ENCODE data around the gene EZR.
A peak's percentile ranks its signal among the peaks of the same experiment; 100 is the strongest.

EZR gene

GRCh38 chr6:158772851-158773371, 46.3 kb downstream of the EZR start:
- no peak overlapping the region for H3K4me3 Mint-ChIP-seq

DNA sequence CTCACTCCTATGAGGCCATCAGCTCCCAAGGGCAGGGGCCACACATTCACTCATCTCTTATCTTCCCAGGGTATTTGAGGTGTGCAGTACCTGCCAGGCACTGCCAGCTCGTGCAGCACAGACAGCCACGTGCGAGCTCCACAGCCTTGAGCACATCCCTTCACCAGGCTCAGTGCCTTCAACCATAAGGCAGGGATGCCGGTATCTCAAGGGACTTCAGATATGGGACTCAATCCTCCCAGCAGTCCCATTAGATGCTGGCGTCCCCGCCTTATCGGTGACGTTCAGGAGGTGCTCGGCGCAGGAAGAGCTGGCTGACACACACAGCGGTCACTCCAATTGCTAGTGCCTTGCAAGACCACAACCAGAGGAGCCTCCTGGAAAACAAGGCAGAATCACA, 47.0 kb downstream of the EZR start:
- peak overlapping the region; percentile 64 for H3K27ac Mint-ChIP-seq
- peaks cover 66% of the 10 kb centered on the region for H3K36me3 Mint-ChIP-seq (ENCODE audit: low read depth)
- H3K9me3 Mint-ChIP-seq = no peaks in the 10 kb centered on the region
- H3K4me1 Mint-ChIP-seq (ENCODE audit: low read depth) = peaks cover 38% of the 10 kb centered on the region
- no peak overlapping the region for H3K4me3 Mint-ChIP-seq
- no peaks in the 10 kb centered on the region for H3K27me3 Mint-ChIP-seq (ENCODE audit: low read depth)

More at GRCh38 chr6:158772851-158773371, 46.3 kb downstream of the EZR start:
- no peaks in the 10 kb centered on the region for H3K27me3 Mint-ChIP-seq (ENCODE audit: low read depth)
- H3K4me1 Mint-ChIP-seq (ENCODE audit: low read depth) = peaks cover 38% of the 10 kb centered on the region
- peak overlapping the region; percentile 53 for H3K27ac Mint-ChIP-seq
- H3K9me3 Mint-ChIP-seq = no peaks in the 10 kb centered on the region
- H3K36me3 Mint-ChIP-seq (ENCODE audit: low read depth) = peaks cover 64% of the 10 kb centered on the region

GRCh38 chr6:158771399-158772152, 47.6 kb downstream of the EZR start:
- Mint-ChIP-seq H3K9me3 (no peaks in the 10 kb centered on the region), H3K4me1 (ENCODE audit: low read depth) (peaks cover 35% of the 10 kb centered on the region), H3K27ac (peak overlapping the region; percentile 64), H3K4me3 (no peak overlapping the region), H3K36me3 (ENCODE audit: low read depth) (peaks cover 62% of the 10 kb centered on the region), H3K27me3 (ENCODE audit: low read depth) (no peaks in the 10 kb centered on the region)

- Mint-ChIP-seq H3K4me3 (no peak overlapping the region), H3K36me3 (ENCODE audit: low read depth) (peaks cover 61% of the 10 kb centered on the region), H3K9me3 (no peaks in the 10 kb centered on the region), H3K27ac (peak overlapping the region; percentile 77), H3K27me3 (ENCODE audit: low read depth) (no peaks in the 10 kb centered on the region), H3K4me1 (ENCODE audit: low read depth) (peaks cover 35% of the 10 kb centered on the region)
Measured at GRCh38 chr6:158770533-158771330, 48.4 kb downstream of the EZR start.

DNA sequence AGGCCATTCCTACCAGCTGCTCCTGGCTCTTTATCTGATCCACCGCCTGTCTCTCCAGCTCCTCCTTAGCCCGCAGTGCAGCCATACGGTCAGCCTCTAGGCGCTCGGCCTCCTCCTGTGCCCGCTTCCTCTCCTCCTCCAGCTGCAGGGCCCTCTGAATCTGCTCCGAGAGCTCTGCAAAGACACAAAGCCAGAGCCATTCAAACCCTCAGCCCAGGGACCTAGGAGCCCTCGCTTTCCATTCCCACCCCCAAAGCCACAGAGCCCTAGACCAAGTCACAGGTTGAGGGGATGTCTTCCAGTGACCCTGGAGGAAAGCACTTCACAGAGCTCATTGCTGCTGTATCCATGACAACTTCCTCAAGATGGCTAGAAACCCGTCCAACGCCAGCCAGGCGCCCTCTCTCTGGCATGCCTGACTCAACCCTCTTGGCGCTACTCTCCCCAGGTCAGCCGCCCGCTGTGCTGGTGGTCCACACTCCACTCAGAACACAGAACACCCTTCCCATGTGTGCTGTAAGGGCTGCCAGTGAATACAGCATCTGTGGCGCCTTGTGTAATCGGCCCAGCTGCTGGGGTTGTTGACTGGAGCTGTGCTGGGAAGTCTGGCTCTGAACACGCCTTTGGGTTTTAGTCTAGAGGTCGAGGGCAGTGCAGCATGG, 49.3 kb downstream of the EZR start:
- H3K36me3 Mint-ChIP-seq (ENCODE audit: low read depth) = peaks cover 60% of the 10 kb centered on the region
- H3K4me1 Mint-ChIP-seq (ENCODE audit: low read depth) = peaks cover 35% of the 10 kb centered on the region
- no peak overlapping the region for H3K4me3 Mint-ChIP-seq
- H3K9me3 Mint-ChIP-seq = no peaks in the 10 kb centered on the region
- H3K27ac Mint-ChIP-seq = peak overlapping the region; percentile 41
- H3K27me3 Mint-ChIP-seq (ENCODE audit: low read depth) = no peaks in the 10 kb centered on the region

- H3K27me3 Mint-ChIP-seq (ENCODE audit: low read depth) = no peaks in the 10 kb centered on the region
- no peaks in the 10 kb centered on the region for H3K9me3 Mint-ChIP-seq
- peaks cover 60% of the 10 kb centered on the region for H3K36me3 Mint-ChIP-seq (ENCODE audit: low read depth)
- peaks cover 32% of the 10 kb centered on the region for H3K4me1 Mint-ChIP-seq (ENCODE audit: low read depth)
- H3K4me3 Mint-ChIP-seq = no peak overlapping the region
- H3K27ac Mint-ChIP-seq = no peak overlapping the region
Measured at GRCh38 chr6:158769234-158769770, 49.9 kb downstream of the EZR start.

DNA sequence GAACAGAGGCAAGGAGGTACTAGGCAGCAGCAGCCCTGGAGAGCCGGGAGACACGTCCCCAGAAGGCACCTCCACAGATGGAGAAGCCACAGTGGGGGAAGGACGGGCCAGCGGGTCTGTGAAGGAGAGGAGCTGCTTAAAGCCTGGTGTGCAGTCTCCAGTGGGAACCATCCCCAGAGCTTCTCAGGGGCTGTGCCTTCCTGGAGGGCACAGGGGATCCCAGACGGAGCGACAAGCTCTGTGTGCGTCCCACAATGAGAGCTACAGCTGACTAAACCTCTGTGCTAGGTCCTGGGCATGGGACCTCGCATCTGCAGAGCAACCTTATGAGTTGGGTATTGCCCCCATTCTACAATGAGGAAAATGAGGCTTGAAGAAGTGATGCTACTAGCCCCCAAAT, 50.7 kb downstream of the EZR start:
- H3K9me3 Mint-ChIP-seq = no peaks in the 10 kb centered on the region
- no peak overlapping the region for H3K4me3 Mint-ChIP-seq
- H3K36me3 Mint-ChIP-seq (ENCODE audit: low read depth) = peaks cover 62% of the 10 kb centered on the region
- peaks cover 29% of the 10 kb centered on the region for H3K4me1 Mint-ChIP-seq (ENCODE audit: low read depth)
- H3K27me3 Mint-ChIP-seq (ENCODE audit: low read depth) = no peaks in the 10 kb centered on the region
- H3K27ac Mint-ChIP-seq = no peak overlapping the region

- Mint-ChIP-seq H3K27ac (peak overlapping the region; percentile 49), H3K27me3 (ENCODE audit: low read depth) (no peaks in the 10 kb centered on the region), H3K4me3 (no peak overlapping the region), H3K4me1 (ENCODE audit: low read depth) (peaks cover 23% of the 10 kb centered on the region), H3K36me3 (ENCODE audit: low read depth) (peaks cover 58% of the 10 kb centered on the region), H3K9me3 (no peaks in the 10 kb centered on the region)
Measured at GRCh38 chr6:158767709-158768108, 51.5 kb downstream of the EZR start.

DNA sequence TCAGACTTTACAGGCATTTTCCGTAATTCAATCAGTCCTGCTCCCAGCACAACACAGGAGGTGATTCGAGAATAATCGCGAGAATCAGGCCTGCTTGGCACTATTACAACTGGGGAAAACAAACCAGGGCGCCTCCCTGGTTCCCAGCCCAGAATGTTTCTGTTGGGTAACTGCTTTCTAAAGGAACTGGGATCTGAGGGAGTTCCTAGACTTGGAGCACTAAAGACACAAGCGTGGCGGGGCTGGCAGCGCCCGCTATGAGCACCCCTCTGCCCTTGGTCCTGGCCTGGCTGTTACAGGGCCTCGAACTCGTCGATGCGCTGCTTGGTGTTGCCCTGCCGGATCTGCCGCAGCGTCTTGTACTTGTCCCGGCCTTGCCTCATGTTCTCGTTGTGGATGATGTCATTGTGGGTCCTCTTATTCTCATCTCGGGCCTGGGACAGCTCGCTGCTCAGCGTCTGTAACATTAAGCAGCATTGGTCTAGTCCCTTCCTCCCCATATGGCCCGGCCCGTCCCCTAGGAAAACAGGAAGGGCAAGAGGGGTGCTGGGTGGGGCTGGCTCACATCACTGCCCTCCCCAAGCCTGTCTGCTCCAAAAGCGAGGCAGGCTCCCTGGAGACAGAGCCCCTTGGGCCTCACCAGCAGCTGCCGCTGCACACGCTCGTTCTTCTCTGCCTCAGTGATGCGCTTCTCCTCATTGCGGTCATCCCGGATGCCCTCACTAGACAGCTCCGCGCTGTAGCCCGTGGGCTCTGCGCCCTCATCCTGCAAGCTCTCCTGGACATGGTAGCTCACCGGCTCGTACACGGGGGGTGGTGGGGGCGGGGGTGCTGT, 52.3 kb downstream of the EZR start:
- Mint-ChIP-seq H3K4me1 (ENCODE audit: low read depth) (peaks cover 18% of the 10 kb centered on the region), H3K27ac (peak overlapping the region; percentile 49), H3K9me3 (no peaks in the 10 kb centered on the region), H3K36me3 (ENCODE audit: low read depth) (peaks cover 61% of the 10 kb centered on the region), H3K4me3 (no peak overlapping the region), H3K27me3 (ENCODE audit: low read depth) (no peaks in the 10 kb centered on the region)

DNA sequence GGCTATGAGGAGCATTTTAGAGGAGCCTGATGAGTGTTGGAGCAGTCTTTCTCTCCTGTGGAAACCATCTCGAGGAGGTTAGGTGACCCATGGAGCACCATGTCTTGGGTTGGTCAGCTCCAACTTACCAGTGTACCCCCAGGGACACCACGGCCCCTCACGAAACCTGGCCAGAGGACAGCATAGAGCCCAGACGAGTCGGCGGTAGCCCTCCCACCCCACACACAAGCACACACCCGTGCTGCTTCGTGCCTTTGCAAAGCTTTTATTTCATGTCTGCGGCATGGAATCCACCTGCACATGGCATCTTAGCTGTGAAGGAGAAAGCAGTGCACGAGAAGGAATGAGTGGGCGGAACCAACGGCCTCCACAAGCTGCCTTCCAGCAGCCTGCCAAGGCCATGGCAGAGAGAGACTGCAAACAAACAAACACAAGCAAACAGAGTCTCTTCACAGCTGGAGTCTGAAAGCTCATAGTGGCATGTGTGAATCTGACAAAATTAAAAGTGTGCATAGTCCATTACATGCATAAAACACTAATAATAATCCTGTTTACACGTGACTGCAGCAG, 53.6 kb downstream of the EZR start:
- Mint-ChIP-seq H3K4me3 (no peak overlapping the region), H3K9me3 (no peaks in the 10 kb centered on the region), H3K27me3 (ENCODE audit: low read depth) (no peaks in the 10 kb centered on the region), H3K27ac (peak overlapping the region; percentile 15), H3K4me1 (ENCODE audit: low read depth) (peaks cover 6% of the 10 kb centered on the region), H3K36me3 (ENCODE audit: low read depth) (peaks cover 53% of the 10 kb centered on the region)

GRCh38 chr6:158764926-158765325, 54.2 kb downstream of the EZR start:
- Mint-ChIP-seq H3K27me3 (ENCODE audit: low read depth) (no peaks in the 10 kb centered on the region), H3K36me3 (ENCODE audit: low read depth) (peaks cover 47% of the 10 kb centered on the region), H3K9me3 (no peaks in the 10 kb centered on the region), H3K27ac (no peak overlapping the region), H3K4me3 (no peak overlapping the region), H3K4me1 (ENCODE audit: low read depth) (peaks cover 6% of the 10 kb centered on the region)

- peaks cover 43% of the 10 kb centered on the region for H3K36me3 Mint-ChIP-seq (ENCODE audit: low read depth)
- no peaks in the 10 kb centered on the region for H3K9me3 Mint-ChIP-seq
- H3K4me3 Mint-ChIP-seq = no peak overlapping the region
- H3K27me3 Mint-ChIP-seq (ENCODE audit: low read depth) = no peaks in the 10 kb centered on the region
- peaks cover 5% of the 10 kb centered on the region for H3K4me1 Mint-ChIP-seq (ENCODE audit: low read depth)
- H3K27ac Mint-ChIP-seq = peak overlapping the region; percentile 55
Measured at GRCh38 chr6:158764183-158764849, 54.9 kb downstream of the EZR start.
